Activated CD4-positive, alpha-beta T cell treated with anti-CD3 and anti-CD28 coated beads, Interleukin-2, amount 50 U/mL, for 4 hours (primary cell): ENCODE data around the gene CD3G.

Experiments
- DNase-seq, 2 experiments: peaks; one replicate each; pipeline ENCODE4 v3.0.0-alpha.2; 2020

CD3G gene

DNA sequence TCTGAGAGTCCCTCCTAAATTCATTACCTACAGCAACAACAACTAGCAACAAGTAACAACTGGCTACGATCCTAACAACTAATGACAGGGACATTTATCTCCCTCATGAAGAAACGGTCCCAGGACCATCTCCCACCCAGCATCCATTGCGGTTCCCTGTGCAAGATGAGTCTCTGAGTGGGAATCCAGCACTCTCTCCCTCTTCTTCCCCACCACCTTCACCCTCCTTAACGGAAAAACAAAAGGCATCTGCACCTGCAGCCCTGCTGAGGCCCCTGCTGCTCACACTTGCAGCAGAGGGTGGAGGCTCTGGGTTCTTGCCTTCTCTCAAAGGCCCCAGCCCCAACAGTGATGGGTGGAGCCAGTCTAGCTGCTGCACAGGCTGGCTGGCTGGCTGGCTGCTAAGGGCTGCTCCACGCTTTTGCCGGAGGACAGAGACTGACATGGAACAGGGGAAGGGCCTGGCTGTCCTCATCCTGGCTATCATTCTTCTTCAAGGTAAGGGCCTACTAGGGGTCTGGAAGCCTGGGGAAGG is at the start of gene CD3G:
CD3G (plus strand) TSS at position 364 of the 535 bp plus-strand sequence; CDS start at position 444, 80 bp downstream.
- DNase-seq = peak; percentile 63

DNA sequence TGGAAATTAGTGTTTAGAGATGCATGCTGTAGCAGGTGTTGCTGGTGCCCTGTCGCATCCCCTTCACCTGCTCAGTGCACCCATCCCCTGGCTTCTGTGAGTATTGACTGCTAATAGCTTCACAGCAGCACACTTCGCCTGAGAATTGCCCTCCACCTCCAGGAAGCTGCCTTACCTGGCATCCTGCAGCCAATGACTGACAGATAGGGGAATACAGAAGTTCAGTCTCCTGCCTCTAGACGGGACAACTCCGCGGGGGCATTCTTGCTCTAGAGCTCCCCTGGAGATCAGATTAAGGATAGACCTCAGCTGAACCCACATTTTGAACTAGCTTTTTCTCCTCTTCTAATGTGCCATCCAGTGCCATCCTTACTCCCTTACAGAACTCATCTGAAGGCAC is 48.9 kb upstream of the CD3G start:
- DNase-seq = no peak

DNA sequence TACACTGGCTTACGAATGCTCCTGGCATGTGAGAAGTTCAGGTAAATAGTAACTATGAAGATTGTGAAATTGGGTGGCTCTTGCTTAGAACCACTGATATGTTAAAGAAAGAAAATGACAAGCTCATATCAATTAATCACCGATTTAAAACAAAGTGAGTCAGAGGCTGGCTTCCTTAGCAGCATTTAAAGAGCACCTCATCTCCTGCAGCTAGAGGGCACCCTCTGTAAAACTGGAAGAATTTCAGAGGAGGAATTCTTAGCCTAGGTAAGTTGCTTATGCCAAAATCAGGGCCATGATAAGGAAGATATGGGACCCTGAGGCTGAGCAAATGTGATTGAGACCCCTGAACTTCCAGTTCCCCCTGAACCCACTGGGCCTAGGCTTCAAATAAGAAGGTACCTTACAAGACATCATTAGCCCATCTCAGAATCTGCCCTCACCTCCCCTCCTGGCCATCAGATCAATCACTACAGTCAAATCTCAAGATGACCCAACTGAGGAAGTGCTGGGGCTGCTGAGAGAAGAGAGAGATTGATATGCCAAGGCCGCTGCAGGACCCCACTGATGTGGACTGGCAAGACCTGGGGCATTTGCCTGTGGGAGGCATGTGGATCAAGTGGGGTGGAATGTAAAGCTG is 48.2 kb upstream of the CD3G start:
- DNase-seq = peak; percentile 54 to 62

DNA sequence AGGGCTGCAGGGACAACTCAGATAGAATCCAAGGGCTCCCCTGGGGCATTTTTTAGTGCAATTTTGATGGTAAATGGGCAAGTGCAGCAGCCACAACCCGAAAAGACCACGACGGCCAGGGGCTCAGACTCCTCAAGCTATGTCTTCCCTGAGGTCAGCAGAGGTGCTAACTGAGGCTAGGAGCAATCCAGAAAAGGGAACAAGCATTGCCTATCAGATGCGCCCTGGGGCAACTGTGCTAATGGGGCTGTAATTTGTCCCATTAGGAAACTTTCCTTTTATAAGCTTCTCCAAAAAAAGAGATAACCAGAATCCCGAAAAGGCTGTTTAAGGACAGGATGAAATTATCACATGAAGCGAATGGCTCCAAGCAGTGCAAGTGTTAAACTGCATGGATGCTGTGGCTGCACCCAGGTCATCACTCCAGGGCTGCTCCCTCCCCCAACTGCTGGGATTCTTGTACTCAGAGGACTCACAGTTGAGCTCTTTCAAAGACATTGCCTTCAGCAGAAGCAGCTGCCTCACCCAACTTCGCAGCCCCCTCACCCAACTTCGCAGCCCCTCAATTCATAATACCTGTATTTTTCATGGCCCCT is 42.4 kb upstream of the CD3G start:
- no peak for DNase-seq

DNA sequence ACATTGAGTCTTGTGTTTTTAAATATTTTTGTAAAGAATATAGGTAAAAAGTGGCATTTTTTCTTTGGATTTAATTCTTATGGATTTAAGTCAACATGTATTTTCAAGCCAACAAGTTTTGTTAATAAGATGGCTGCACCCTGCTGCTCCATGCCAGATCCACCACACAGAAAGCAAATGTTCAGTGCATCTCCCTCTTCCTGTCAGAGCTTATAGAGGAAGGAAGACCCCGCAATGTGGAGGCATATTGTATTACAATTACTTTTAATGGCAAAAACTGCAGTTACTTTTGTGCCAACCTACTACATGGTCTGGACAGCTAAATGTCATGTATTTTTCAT is 39.9 kb upstream of the CD3G start:
- no peak for DNase-seq

DNA sequence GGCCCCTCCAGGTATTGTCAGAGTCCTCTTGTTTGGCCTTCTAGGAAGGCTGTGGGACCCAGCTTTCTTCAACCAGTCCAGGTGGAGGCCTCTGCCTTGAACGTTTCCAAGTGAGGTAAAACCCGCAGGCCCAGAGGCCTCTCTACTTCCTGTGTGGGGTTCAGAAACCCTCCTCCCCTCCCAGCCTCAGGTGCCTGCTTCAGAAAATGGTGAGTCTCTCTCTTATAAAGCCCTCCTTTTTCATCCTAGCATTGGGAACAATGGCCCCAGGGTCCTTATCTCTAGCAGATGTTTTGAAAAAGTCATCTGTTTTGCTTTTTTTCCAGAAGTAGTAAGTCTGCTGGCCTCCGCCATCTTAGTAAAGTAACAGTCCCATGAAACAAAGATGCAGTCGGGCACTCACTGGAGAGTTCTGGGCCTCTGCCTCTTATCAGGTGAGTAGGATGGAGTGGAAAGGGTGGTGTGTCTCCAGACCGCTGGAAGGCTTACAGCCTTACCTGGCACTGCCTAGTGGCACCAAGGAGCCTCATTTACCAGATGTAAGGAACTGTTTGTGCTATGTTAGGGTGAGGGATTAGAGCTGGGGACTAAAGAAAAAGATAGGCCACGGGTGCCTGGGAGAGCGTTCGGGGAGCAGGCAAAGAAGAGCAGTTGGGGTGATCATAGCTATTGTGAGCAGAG is 39.4 kb upstream of the CD3G start, which contains the start of gene CD3E:
CD3E (plus strand) TSS at position 163 of the 681 bp plus-strand sequence; CDS start at position 386, 223 bp downstream.
- DNase-seq = peak; percentile 43 to 54

DNA sequence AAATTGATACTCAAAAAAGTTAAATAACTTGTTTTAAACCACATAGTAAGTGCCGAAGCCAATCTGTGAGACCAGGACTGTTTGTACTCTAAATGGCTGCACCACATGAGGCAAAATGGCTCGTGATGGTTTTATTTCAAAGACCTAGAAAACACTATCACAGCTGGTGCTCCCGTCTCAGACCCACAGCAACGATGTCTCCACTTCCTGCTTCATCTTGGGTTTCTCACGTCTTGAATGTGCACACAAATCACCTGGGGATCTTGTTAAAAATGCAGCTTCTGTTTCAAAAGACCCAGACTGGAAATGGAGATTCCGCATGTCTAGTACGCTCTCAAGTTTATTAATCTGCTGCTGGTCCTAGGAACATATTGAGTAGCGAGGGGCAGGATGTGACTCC is 38.4 kb upstream of the CD3G start:
- no peak for DNase-seq

DNA sequence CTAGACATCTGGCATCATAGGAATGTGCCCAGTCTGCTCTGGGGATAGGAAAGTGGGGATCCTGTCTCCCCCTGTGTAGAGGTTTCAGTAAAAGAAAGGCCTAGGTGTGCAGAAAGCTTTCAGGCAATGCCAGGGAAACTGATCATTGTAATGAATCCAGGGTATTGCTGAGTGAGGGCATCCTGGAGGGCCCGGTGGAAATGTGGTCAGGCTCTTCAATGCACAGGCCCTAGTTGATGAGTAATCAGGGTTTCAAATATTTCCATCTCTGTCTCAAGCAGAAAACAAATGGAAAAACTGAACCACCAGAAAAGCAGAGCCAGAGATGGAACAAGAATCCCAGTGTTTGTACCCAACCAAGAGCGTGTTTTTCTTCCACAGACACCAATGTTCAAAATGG is 37.6 kb upstream of the CD3G start:
- DNase-seq = peak; percentile 55 to 62

DNA sequence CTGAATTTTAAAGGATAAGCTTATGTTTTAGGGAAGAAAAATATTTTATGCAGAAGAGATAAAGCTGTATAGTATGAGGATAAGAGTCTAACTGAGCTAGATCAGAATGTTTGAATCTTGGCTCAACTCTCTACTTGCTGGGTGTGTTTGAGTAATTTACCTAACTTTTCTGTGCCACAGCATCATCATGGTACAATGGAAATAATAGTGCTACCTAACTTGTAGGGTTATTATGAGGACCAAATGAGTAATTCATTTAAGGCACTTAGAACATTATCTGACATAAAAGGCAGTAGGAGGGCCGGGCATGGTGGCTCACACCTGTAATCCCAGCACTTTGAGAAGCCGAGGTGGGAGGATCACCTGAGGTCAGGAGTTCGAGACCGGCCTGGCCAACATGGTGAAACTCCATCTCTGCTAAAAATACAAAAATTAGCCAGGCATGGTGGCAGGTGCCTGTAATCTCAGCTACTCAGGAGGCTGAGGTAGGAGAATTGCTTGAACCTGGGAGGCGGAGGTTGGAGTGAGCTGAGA is 35.1 kb upstream of the CD3G start:
- peak in 1 of 2 experiments; percentile 31 for DNase-seq

DNA sequence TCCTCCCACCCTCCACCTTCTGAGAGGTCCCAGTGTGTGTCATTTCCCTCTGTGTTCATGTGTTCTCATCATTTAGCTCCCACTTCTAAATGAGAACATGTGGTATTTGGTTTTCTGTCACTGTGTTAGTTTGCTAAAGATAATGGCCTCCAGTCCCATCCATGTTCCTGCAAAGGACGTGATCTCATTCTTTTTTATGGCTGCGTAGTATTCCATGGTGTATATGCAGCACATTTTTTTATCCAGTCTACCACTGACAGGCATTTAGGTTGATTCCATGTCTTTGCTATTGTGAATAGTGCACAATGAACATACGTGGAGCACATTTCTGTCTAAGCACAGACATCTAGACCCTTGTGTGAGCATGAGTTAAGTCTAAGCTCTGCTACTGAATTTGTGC is 33.9 kb upstream of the CD3G start:
- no peak for DNase-seq

DNA sequence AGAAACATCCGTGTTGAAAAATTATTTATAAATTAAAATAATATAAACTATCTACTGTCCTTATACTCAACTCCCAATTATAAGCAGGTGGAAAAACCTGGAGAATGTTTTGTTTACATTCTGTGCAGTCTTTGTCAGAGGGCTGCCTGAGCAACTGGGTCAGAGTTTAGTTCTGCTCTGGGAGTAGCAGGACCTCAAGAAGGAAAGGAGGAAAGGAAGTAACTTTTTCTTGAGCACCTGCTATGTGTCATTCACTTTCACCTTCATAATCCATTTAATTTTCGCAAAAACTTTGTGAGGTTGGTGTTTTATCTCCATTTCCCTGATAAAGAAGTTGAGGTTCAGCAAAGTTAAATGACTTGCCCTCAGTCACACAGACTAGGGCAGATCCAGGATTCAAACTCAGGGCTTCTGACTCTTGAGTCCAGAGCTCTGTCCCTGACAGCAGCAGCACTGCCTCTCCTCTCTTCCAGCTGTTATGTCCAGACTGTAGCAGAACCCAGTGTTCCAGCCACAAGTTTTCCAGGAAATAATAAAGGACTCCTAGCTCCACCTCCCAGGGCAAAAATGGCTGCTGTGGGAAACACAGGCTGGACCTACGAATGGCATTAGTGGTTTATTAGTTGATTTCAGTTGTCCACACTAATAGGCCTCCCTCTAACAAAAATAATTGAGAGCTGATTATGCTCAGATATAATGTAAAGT is 33.2 kb upstream of the CD3G start:
- no peak for DNase-seq

DNA sequence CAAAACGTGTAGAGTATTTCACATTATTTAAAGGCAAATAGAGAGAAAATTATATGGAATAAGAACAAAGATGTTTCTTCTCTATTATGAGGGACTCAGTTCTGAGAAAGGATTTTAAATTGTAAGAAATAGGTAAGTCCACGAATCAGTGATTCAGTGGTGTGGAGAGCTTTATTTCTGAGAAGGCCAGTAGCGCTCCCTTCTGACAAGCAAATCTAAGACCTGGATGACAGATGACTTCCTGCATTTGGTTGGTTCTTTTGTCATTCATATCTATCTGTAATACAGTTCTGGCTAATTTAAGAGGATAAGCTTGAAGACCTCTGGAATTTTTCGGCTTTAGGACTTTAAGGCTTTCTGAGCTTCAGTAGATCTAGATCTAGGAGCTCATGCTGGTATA is 32.6 kb upstream of the CD3G start:
- no peak for DNase-seq

DNA sequence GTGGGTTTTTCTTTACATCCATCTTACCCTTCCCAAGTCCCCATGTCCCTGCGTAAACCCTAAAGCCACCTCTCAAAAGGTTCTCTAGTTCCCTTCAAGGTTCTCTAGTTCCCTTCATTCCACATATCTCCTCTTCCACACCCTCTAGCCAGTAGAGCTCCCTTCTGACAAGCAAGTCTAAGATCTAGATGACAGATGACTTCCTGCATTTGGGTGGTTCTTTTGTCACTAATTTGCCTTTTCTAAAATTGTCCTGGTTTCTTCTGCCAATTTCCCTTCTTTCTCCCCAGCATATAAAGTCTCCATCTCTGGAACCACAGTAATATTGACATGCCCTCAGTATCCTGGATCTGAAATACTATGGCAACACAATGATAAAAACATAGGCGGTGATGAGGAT is 31.8 kb upstream of the CD3G start:
- DNase-seq = no peak

DNA sequence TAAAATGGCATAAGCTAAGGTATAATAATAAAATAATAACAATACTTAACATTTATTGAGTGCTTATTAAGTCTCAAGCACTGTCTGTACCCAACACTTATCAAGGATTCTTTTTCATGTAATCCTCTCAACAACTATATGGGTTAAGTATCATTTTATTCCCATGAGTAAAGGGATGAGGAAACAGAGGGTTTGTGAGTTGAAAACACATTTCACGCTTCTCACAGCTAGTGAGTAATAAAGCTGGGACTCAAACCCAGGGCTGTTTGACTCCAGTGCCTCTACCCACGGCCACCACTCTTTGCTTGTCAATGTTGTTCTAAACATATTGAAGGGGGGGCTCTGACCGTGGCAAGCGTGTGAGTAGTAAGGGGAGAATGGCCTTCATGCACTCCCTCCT is 30.9 kb upstream of the CD3G start:
- DNase-seq = no peak

DNA sequence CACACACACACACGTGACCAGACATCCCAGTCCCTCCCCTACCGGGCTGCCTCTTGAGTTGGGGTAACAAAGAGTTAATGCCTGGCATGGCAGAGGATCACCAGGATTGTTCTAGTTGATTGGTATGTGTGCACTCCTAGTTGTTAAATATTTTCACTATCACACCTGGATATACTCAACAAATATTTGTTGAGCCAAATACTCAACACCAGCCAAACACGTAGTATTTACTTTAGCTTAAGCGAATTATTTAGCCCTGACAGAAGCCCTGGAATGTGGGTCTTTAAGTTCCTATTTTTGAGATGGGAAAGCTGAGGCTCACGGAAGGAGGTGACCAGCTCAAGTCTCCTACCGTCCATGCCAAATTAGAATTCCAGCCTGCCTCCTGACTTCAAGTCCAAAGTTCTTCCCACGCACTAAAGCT is 29.1 kb upstream of the CD3G start:
- no peak for DNase-seq

DNA sequence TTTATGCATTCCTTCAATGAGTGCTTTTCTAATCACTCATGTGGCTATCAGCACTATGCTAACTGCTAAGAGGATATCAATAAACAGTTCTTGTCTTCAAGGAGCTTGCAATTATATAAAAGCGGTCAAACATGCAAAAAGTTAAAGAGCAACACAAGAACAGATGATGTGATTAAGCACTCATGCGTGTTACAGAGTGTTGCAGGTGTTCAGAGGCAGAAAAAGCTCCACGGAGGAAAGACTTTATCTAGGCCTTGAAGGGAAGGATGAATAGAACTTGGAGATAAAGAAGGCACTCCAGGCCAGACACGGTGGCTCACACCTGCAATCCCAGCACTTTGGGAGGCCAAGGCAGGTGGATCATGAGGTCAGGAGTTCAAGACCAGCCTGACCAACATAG is 26.0 kb upstream of the CD3G start:
- DNase-seq = no peak

DNA sequence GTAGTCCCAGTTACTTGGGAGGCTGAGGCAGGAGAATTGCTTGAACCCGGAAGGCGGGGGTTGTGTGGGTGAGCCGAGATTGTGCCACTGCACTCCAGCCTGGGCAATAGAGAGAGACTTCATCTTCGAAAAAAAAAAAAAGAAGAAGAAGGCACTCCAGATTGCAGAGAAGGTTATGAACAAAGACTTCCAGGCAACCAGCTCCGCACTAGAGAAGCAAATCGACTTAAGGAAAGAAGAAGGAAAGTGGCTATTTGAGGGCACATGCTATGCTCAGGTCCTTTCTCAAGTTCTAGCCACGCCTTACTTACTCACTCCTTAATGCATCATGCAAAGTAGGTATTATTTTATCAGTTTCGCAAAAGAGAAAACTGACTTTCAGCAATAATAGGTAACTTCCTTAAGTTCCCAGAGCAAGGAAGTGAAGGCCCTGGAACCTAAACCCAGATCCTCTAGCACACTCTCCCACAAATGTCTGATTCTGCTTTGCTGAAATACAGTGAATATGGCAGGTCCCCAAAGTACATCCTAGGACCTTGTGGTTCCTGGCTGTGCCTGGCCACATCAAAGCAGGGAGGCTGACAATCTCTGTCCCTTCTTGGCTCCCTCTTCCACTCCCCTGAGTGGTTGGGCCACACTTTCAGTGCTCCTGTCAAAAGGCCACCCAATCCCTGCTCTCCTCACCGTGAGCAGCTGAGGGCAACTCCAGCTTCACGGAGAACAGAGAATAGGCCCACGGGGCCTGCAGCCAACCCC is 25.4 kb upstream of the CD3G start:
- no peak for DNase-seq

DNA sequence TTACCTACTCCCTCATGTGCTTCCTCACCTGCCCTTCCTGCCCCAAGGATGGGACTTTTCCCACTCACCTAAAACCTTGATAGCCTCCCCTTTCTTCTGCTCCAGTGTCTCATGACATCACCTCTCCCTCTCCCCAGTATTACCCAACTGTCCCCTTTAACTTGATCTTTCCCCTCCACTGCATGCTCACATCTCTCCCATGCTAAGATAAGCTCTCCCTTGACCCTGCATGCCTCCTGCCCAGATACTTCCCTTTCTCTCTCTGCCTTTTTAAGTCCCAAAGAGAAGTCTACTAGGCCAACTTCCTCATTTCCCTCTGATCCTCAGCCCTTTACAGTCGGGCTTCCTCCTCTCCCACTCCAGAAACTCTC is 24.8 kb upstream of the CD3G start:
- DNase-seq = no peak

DNA sequence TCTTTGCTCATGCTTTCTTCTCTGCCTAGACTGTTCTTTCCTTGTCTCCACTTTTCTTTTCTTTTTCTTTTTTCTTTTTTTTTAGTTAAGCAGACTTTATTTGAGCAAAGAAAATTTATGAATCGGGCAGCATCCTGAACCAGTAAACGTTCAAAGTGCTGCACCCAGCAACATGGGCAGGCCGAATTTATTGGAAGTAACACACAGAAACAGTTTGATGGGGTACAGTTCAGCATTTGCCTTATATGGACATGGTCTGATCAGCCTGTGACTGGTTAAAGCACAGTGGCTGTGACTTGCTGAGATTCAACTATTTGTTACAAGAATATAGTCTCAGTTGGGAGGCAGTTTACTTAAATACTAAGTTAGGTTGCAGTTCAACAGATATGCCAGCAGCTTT is 23.6 kb upstream of the CD3G start:
- DNase-seq = no peak

DNA sequence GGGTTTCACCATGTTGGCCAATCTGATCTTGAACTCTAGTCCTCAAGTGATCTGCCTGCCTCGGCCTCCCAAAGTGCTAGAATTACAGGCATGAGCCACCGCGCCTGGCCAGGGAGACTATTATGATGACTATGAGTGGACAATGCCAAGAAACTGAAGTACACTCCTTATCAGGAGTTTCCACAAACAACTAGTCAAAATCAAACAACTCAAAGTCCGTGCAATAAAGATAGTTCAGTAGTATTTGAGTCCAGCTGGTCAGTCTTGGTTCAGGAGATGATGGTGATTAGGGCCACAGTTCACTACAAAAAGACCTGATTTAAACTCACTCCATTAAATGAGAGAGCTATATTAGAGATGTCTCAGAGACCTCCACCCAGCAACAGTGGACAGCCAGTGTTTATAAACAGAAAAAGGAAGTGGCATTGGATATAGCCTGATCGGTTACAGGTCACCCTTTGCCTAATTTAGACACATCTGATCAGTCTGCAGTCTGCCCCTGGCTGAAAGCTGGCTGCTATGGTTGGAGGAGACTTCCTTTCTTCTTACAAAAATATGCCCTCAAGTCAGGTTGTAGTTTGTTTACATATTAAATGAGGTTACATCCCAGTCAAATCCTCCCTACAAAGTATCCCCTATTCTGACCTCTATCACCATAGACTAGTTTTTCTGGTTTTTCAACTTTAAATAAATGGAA is 22.6 kb upstream of the CD3G start:
- DNase-seq = no peak

DNA sequence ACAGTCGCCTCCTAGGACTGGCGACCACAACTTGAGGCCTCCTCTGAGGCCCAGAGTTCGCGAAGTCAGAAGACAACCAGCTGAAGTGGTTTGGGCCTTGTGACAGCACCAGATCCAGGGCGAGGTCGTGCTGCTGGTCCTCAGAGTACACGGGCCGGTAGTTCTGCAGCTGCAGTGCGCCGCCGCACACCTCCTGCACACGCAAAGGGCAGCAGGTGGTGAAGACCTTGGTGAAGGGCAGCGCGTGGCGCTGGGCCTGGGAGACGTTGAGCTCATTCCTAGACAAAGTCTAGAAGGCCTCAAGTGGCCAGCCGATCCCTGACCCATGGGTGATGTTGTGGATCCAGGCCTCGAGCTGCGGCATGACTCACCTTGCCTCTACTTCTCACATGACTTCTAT is 21.4 kb upstream of the CD3G start:
- no peak for DNase-seq

DNA sequence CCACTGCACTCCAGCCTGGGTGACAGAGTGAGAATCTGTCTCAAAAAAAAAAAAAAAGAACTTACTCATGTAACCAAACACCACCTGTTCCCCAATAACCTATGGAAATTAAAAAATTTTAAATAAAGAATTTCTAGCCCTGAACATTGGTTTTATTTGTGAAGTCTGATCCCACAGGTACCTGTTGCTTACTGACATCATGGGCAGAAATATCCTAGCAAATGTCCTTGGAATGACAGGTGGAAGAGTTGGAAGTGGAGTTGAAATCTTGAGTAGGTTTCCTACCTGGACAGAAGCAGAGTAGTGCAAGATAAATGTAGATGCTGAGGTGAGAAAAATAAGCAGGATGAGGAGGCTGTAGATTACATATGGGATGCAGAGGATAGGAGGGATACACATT is 18.9 kb upstream of the CD3G start:
- no peak for DNase-seq
